Fibroblast of the aortic adventitia (primary cell): ENCODE results near the gene FDX1. TPM values are rescaled to one million over a fixed set of nuclear protein-coding genes. Genes with fewer than 3 reads are reported as not detected.

Experiments used
- DNase-seq: peaks from one replicate; pipeline ENCODE4 v3.0.0-alpha.2; 2010; ENCODE audit warnings: low read depth
- H3K4me3 ChIP-seq: 2 replicates; pipeline ENCODE4 v1.5.1; 2011; ENCODE audit warnings: low read depth, mild to moderate bottlenecking, control low read depth, low read length, moderate library complexity
- CTCF ChIP-seq: IDR thresholded peaks from 2 replicates; pipeline ENCODE4 v1.5.1; 2011; ENCODE audit warnings: mild to moderate bottlenecking, low read length, control low read depth, inconsistent platforms; ENCODE audit not compliant: insufficient read depth
- total RNA-seq: library from RNA; depleted of rRNA; stranded (reverse); fragments of >200 nt; gene quantifications from 2 replicates; pipeline ENCODE4 v1.2.3, GENCODE V29; 2012; ENCODE audit warnings: low replicate concordance

The FDX1 gene
- total RNA-seq, 1 donor, result 10.8 TPM

GRCh38 chr11:110454609-110455008, 24.9 kb downstream of the FDX1 start:
- DNase-seq, result no peak
- no peak overlapping the region for H3K4me3 ChIP-seq
- TF ChIP-seq CTCF, result no peak

GRCh38 chr11:110455718-110456117, 26.0 kb downstream of the FDX1 start:
- no peak for DNase-seq
- no peak overlapping the region for H3K4me3 ChIP-seq
- TF ChIP-seq CTCF, result no peak

DNA sequence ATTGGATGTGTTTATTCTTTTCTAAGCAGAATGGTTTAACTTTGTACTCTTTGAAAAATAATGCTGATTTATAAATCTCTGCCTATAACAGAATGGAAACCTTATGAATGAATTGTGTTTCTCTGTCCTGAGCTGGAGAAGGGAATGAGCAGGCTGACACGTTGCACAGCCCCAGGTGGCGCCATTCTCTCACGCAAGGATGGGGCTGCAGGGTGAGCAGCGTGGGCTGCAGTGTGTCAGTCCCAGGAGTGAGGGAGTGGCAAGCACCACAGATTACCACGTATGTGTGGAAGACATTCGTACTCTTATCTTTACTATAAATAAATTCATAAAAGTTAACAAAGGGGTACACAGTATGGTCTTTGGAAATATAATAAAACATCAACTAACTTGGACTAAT, 33.4 kb downstream of the FDX1 start:
- no peak overlapping the region for H3K4me3 ChIP-seq
- peak; percentile 72 for DNase-seq
- peak; percentile 69 for TF ChIP-seq CTCF

DNA sequence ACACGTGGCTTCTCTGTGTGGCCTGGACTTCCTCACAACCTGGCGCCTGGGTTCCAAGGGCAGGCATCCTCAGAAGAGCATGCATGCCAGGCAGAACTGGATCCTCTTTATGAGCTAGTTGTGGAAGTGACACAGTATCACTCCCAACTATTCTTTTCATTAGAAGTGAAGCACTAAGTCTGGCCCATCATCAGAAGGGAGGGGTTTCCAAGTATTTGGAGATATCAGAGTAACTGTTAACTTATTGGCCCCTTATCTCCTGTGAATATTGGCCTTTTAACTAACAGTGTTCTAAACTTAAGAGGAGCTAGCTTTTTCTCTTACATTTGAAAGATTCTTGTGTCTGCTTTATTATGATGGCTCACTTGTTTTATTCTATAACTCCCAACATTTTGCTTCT, 35.5 kb downstream of the FDX1 start:
- DNase-seq, result no peak
- TF ChIP-seq CTCF, result no peak
- H3K4me3 ChIP-seq, result no peak overlapping the region

DNA sequence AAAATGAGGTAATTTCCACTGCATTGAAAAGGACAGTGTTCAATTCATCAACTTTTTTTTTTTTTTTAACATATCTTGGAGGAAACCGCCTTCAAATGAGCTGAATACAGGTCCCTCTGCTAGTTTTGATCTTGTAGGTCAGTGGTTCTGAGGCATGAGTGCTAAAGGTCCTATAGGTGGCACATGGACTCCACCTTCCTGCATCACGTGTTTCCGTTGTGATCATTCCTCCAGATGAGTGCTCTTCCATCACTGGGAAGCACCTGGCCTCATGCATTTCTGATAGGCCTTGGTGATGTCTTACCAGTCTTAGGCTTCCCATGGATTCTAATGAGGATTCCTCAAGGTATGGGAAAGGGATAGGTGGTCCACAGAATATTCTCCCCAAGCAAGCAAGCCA, 37.8 kb downstream of the FDX1 start:
- H3K4me3 ChIP-seq, result no peak overlapping the region
- no peak for TF ChIP-seq CTCF
- no peak for DNase-seq

GRCh38 chr11:110468121-110468520, 38.4 kb downstream of the FDX1 start:
- DNase-seq, result no peak
- TF ChIP-seq CTCF, result no peak
- no peak overlapping the region for H3K4me3 ChIP-seq

- no peak overlapping the region for H3K4me3 ChIP-seq
- TF ChIP-seq CTCF, result no peak
- DNase-seq, result peak; percentile 57
Measured at GRCh38 chr11:110469127-110469526, 39.4 kb downstream of the FDX1 start.
